HG03103 (cell line): Measurements from ENCODE around the gene SSBP3.

Source experiments
- ATAC-seq: cut with Tn5 transposase; IDR thresholded peaks from one replicate; pipeline ENCODE4 v1.9.1; 2021; ENCODE audit warnings: low read depth; ENCODE audit not compliant: unreplicated experiment

Gene SSBP3

GRCh38 chr1:54291276-54292001, 114.8 kb downstream of the SSBP3 start:
- no peak for ATAC-seq

GRCh38 chr1:54290506-54291184, 115.5 kb downstream of the SSBP3 start:
- ATAC-seq = no peak

- ATAC-seq = no peak
Measured at GRCh38 chr1:54289712-54290233, 116.4 kb downstream of the SSBP3 start.

GRCh38 chr1:54287801-54288211, 118.4 kb downstream of the SSBP3 start:
- no peak for ATAC-seq

- peak; percentile 56 for ATAC-seq
Measured at GRCh38 chr1:54287176-54287650, 119.0 kb downstream of the SSBP3 start.

GRCh38 chr1:54285815-54286345, 120.3 kb downstream of the SSBP3 start:
- ATAC-seq = no peak

GRCh38 chr1:54284781-54285529, 121.2 kb downstream of the SSBP3 start:
- ATAC-seq = no peak

GRCh38 chr1:54283635-54284385, 122.4 kb downstream of the SSBP3 start:
- no peak for ATAC-seq

GRCh38 chr1:54282101-54282847, 123.9 kb downstream of the SSBP3 start:
- ATAC-seq = no peak

GRCh38 chr1:54280651-54281050, 125.5 kb downstream of the SSBP3 start:
- ATAC-seq = no peak

GRCh38 chr1:54279457-54279856, 126.7 kb downstream of the SSBP3 start:
- ATAC-seq = no peak

- ATAC-seq = no peak
Measured at GRCh38 chr1:54278941-54279422, 127.2 kb downstream of the SSBP3 start.

GRCh38 chr1:54277451-54278341, 128.5 kb downstream of the SSBP3 start:
- no peak for ATAC-seq

- ATAC-seq = no peak
Measured at GRCh38 chr1:54276617-54277450, 129.4 kb downstream of the SSBP3 start.

- no peak for ATAC-seq
Measured at GRCh38 chr1:54275349-54275748, 130.8 kb downstream of the SSBP3 start.

- no peak for ATAC-seq
Measured at GRCh38 chr1:54274881-54275280, 131.3 kb downstream of the SSBP3 start.

- no peak for ATAC-seq
Measured at GRCh38 chr1:54274448-54274847, 131.7 kb downstream of the SSBP3 start.
